Peyer's patch (tissue), 4 donors: ENCODE measurements around the gene VMO1. TPM values are rescaled to one million over a fixed set of nuclear protein-coding genes. Genes with fewer than 3 reads are reported as not detected.

Experiments used
- DNase-seq, 3 donors: peaks; one replicate each; pipeline ENCODE4 v3.0.0-alpha.2; 2017 to 2019
- H3K27ac ChIP-seq, 4 donors: fragments of 200-600 bp; sonication (generic); one replicate each; pipeline ENCODE4 v1.5.1; 2016 to 2019
- H3K27me3 ChIP-seq, 2 donors: fragments of 200-600 bp; sonication (generic); one replicate each; pipeline ENCODE4 v1.5.1; 2019
- H3K36me3 ChIP-seq, 3 donors: fragments of 200-600 bp; sonication (generic); one replicate each; pipeline ENCODE4 v1.5.1; 2016 to 2019
- H3K4me1 ChIP-seq, 4 donors: fragments of 200-600 bp; sonication (generic); one replicate each; pipeline ENCODE4 v1.5.1; 2016 to 2019
- H3K4me3 ChIP-seq, 4 donors: fragments of 200-600 bp; sonication (generic); 1 replicate in 3 of 4; 2 replicates in 1 of 4; pipeline ENCODE4 v1.5.1; 2016 to 2019; ENCODE audit warnings: mild to moderate bottlenecking in 1 of 4
- H3K9me3 ChIP-seq, 4 donors: fragments of 200-600 bp; sonication (generic); one replicate each; pipeline ENCODE4 v1.5.1; 2016 to 2019; ENCODE audit warnings: mild to moderate bottlenecking in 1 of 4
- CTCF ChIP-seq, 6 experiments: fragments of 450-650 bp in 4 of 6; fragments of 200-600 bp in 2 of 6; sonication (generic) in 1 of 6; IDR thresholded peaks; one replicate each; pipeline ENCODE4 v1.5.1; 2017 to 2019; ENCODE audit warnings: antibody characterized with exemption in 6 of 6, mild to moderate bottlenecking in 3 of 6, moderate library complexity in 1 of 6
- POLR2A ChIP-seq, 2 donors: fragments of 450-650 bp; IDR thresholded peaks; one replicate each; pipeline ENCODE4 v1.5.1; 2017; ENCODE audit warnings: antibody characterized with exemption in 2 of 2, mild to moderate bottlenecking in 2 of 2, moderate library complexity in 2 of 2
- total RNA-seq, 4 donors: library from RNA; depleted of rRNA; stranded (reverse); fragments of >200 nt; gene quantifications; one replicate each; pipeline ENCODE4 v1.1.0, GENCODE V29; 2016

Gene VMO1
- total RNA-seq, 4 donors from 2014 or later: 3.8 TPM; not detected in 3

GRCh38 chr17:4780325-4780955 lies 5.7 kb downstream of the VMO1 start:
- peaks cover 0 to 4% (median 0%) of the 10 kb centered on the region in 4 donors for H3K4me1 ChIP-seq
- DNase-seq: no peak
- TF ChIP-seq POLR2A (IDR thresholded peaks at IDR 0.05): no peak
- no peak for TF ChIP-seq CTCF (IDR thresholded peaks at IDR 0.05)
- H3K27ac ChIP-seq: no peak overlapping the region
- H3K27me3 ChIP-seq: no peaks in the 10 kb centered on the region
- no peak overlapping the region for H3K4me3 ChIP-seq
- H3K9me3 ChIP-seq: no peaks in the 10 kb centered on the region
- H3K36me3 ChIP-seq: no peaks in the 10 kb centered on the region

- DNase-seq: no peak
- Histone ChIP-seq H3K36me3 (no peaks in the 10 kb centered on the region), H3K4me1 (no peaks in the 10 kb centered on the region), H3K27ac (no peak overlapping the region), H3K27me3 (no peaks in the 10 kb centered on the region), H3K9me3 (no peaks in the 10 kb centered on the region), H3K4me3 (no peak overlapping the region)
- TF ChIP-seq CTCF (IDR thresholded peaks at IDR 0.05) (no peak), POLR2A (IDR thresholded peaks at IDR 0.05) (no peak)
These were observed 8.0 kb downstream of the VMO1 start for GRCh38 chr17:4777969-4778760.

GRCh38 chr17:4772235-4772613 lies 13.9 kb downstream of the VMO1 start:
- H3K9me3 ChIP-seq: no peaks in the 10 kb centered on the region
- TF ChIP-seq CTCF (IDR thresholded peaks at IDR 0.05) (no peak), POLR2A (IDR thresholded peaks at IDR 0.05) (peak; percentile 19 to 59)
- H3K27ac ChIP-seq: peak overlapping the region in 3 of 4 donors; percentile 67 to 93 (median 87)
- peaks cover 0 to 11% (median 2%) of the 10 kb centered on the region in 4 donors for H3K4me1 ChIP-seq
- H3K27me3 ChIP-seq: no peaks in the 10 kb centered on the region
- no peaks in the 10 kb centered on the region for H3K36me3 ChIP-seq
- H3K4me3 ChIP-seq: peak overlapping the region in 3 of 4 donors; percentile 9 to 61 (median 55)
- peak in 2 of 3 donors; percentile 69 to 77 for DNase-seq

- Histone ChIP-seq H3K36me3 (no peaks in the 10 kb centered on the region), H3K9me3 (no peaks in the 10 kb centered on the region), H3K4me1 (peaks cover 0 to 11% (median 2%) of the 10 kb centered on the region in 4 donors), H3K27ac (peak within 1 kb of the TSS in 3 of 4 donors; percentile 67 to 93 (median 87)), H3K27me3 (no peaks in the 10 kb centered on the region), H3K4me3 (peak within 1 kb of the TSS in 3 of 4 donors; percentile 9 to 61 (median 55))
- TF ChIP-seq POLR2A (IDR thresholded peaks at IDR 0.05) (peak; percentile 45 to 78), CTCF (IDR thresholded peaks at IDR 0.05) (peak in 1 of 6 experiments; percentile 8)
- peak in 2 of 3 donors; percentile 89 to 91 for DNase-seq
These were observed 14.5 kb downstream of the VMO1 start, which contains the start of gene TM4SF5 for GRCh38 chr17:4771519-4772234. Gene TM4SF5, plus strand, starts transcription at chr17:4771886. Its CDS starts 37 bp downstream, at chr17:4771923.

DNA sequence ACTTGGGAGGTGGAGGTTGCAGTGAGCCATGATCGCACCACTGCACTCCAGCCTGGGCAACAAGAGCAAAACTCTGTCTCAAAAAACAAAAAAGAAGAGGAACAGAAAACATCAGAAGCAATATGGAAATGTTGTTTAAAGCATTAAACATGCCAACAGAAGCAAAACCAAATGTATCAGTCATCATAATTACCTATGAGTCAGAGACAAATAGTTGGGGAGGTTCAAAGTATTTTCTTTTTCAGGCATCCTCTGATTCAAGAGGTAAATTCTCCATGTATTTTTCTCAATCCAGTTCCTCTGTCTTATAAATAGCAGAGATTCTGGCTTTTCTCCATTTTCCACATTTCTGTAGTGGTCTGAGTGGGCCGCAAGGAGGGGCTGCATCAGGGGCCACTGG lies 16.5 kb downstream of the VMO1 start:
- no peak for DNase-seq
- no peaks in the 10 kb centered on the region for H3K27me3 ChIP-seq
- TF ChIP-seq CTCF (IDR thresholded peaks at IDR 0.05): no peak
- TF ChIP-seq POLR2A (IDR thresholded peaks at IDR 0.05): no peak
- no peaks in the 10 kb centered on the region for H3K36me3 ChIP-seq
- no peak overlapping the region for H3K4me3 ChIP-seq
- H3K27ac ChIP-seq: no peak overlapping the region
- peaks cover 0 to 11% (median 2%) of the 10 kb centered on the region in 4 donors for H3K4me1 ChIP-seq
- H3K9me3 ChIP-seq: no peaks in the 10 kb centered on the region
